Parathyroid adenoma (tissue), 2 donors: ENCODE data around the gene MUC2.

Experiments
- H2AFZ ChIP-seq: fragments of 300-600 bp; sonication (generic); one replicate; pipeline ENCODE4 v1.7.0; 2017; ENCODE audit warnings: antibody characterized with exemption, mild to moderate bottlenecking
- H3K27ac ChIP-seq: fragments of 300-600 bp; sonication (generic); one replicate; pipeline ENCODE4 v1.7.0; 2017
- H3K27me3 ChIP-seq: fragments of 300-600 bp; sonication (generic); one replicate; pipeline ENCODE4 v1.7.0; 2017; ENCODE audit warnings: low read length; ENCODE audit not compliant: control insufficient read depth, insufficient read depth
- H3K36me3 ChIP-seq: fragments of 300-600 bp; sonication (generic); one replicate; pipeline ENCODE4 v1.7.0; 2017; ENCODE audit warnings: low read length; ENCODE audit not compliant: control insufficient read depth, insufficient read depth
- H3K4me1 ChIP-seq: fragments of 300-600 bp; sonication (generic); one replicate; pipeline ENCODE4 v1.7.0; 2017; ENCODE audit warnings: control low read depth
- H3K4me2 ChIP-seq: fragments of 300-600 bp; sonication (generic); one replicate; pipeline ENCODE4 v1.7.0; 2017; ENCODE audit warnings: low read length
- H3K4me3 ChIP-seq: fragments of 300-600 bp; sonication (generic); one replicate; pipeline ENCODE4 v1.7.0; 2017; ENCODE audit warnings: low read depth, low read length
- H3K79me2 ChIP-seq: fragments of 300-600 bp; sonication (generic); one replicate; pipeline ENCODE4 v1.7.0; 2017; ENCODE audit warnings: control low read depth
- H3K9ac ChIP-seq: fragments of 300-600 bp; sonication (generic); one replicate; pipeline ENCODE4 v1.7.0; 2017; ENCODE audit warnings: mild to moderate bottlenecking
- H3K9me3 ChIP-seq: fragments of 300-600 bp; sonication (generic); one replicate; pipeline ENCODE4 v1.7.0; 2017; ENCODE audit warnings: low read length; ENCODE audit not compliant: control insufficient read depth
- TF ChIP-seq, protein P1 (sequence below): fragments of 300-600 bp; sonication (generic); IDR thresholded peaks from one replicate; pipeline ENCODE4 v1.7.0; 2017; ENCODE audit warnings: antibody characterized with exemption, mild to moderate bottlenecking
- donor health status: primary hyperparathyroidism.

Gene MUC2

DNA sequence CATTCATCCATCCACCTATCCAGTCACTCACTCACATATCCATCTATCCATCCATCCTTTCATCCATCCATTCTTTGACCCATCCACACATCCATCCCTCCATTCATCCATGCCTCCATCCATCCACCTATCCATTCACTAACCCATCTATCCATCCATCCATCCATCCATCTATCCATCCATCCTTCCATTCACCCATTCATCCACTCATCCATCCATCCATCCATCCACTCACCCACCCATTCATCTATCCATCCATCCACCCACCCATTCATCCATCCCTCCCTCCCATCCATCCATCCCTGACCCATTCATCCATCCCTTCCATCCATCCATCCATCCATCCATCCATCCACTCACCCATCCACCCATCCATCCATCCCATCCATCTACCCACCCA, 4.9 kb upstream of the MUC2 start:
- H3K27me3 ChIP-seq, result no peaks in the 10 kb centered on the region
- no peak overlapping the region for H3K4me2 ChIP-seq
- H3K4me1 ChIP-seq, result no peaks in the 10 kb centered on the region
- no peaks in the 10 kb centered on the region for H3K36me3 ChIP-seq
- no peak overlapping the region for H3K27ac ChIP-seq
- H3K9me3 ChIP-seq, result no peaks in the 10 kb centered on the region
- TF ChIP-seq, protein P1, sequence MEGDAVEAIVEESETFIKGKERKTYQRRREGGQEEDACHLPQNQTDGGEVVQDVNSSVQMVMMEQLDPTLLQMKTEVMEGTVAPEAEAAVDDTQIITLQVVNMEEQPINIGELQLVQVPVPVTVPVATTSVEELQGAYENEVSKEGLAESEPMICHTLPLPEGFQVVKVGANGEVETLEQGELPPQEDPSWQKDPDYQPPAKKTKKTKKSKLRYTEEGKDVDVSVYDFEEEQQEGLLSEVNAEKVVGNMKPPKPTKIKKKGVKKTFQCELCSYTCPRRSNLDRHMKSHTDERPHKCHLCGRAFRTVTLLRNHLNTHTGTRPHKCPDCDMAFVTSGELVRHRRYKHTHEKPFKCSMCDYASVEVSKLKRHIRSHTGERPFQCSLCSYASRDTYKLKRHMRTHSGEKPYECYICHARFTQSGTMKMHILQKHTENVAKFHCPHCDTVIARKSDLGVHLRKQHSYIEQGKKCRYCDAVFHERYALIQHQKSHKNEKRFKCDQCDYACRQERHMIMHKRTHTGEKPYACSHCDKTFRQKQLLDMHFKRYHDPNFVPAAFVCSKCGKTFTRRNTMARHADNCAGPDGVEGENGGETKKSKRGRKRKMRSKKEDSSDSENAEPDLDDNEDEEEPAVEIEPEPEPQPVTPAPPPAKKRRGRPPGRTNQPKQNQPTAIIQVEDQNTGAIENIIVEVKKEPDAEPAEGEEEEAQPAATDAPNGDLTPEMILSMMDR, result no peak
- H2AFZ ChIP-seq, result no peak overlapping the region
- no peak overlapping the region for H3K9ac ChIP-seq
- no peaks in the 10 kb centered on the region for H3K79me2 ChIP-seq
- no peak overlapping the region for H3K4me3 ChIP-seq

DNA sequence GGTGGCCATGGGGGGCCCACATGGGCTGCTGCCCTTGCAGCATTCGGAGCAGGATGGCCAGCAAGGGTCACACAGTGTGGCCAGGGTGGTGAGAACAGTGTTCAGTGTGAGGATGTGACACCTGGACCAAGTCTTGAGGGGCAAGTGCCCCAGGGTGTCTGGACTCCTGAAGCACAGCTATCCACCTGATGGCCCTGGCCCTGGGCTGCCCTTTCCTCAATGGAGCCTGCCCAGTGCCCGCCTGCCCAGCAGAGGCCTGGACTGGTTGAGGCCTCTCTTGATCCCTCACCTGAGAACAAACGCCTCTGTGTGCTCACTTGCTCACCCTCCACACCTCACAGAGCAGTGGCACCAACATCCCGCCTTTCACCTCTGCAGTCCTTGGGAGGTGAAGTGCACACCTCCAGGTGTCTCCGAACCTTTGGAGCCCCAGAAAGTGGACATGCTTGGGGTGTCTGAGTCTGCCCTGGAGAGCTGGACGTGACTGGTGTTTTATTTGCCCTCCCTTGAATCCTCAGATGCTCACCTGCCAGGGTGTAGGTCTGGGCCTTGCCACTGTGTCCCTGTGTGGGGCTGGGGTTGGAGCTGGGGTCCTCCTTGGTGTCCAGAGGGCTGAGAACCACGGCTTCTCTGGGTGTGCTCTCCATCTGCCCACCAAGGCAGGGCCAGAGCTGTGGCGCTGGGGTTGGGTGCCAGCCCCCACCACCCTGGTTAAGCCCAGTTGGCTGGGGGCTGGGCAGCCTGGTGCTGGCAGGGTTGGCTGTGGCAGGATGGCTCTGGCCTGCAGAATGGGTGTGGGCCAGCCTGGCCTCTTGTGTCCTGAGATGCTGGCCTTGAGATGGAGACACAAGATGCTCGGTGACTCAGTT, 3.8 kb upstream of the MUC2 start:
- Histone ChIP-seq H3K4me1 (no peaks in the 10 kb centered on the region), H3K4me3 (no peak overlapping the region), H3K79me2 (no peaks in the 10 kb centered on the region), H3K27me3 (no peaks in the 10 kb centered on the region), H3K9ac (no peak overlapping the region), H3K4me2 (no peak overlapping the region), H3K9me3 (no peaks in the 10 kb centered on the region), H3K36me3 (no peaks in the 10 kb centered on the region), H2AFZ (no peak overlapping the region), H3K27ac (no peak overlapping the region)
- TF ChIP-seq, protein P1, result no peak

- no peak overlapping the region for H3K4me3 ChIP-seq
- no peak overlapping the region for H3K4me2 ChIP-seq
- no peak overlapping the region for H3K27ac ChIP-seq
Observed at GRCh38 chr11:1071571-1072115, 3.0 kb upstream of the MUC2 start.

GRCh38 chr11:1072116-1072820, 2.4 kb upstream of the MUC2 start:
- Histone ChIP-seq H2AFZ (no peak overlapping the region), H3K4me2 (no peak overlapping the region), H3K9me3 (no peaks in the 10 kb centered on the region), H3K36me3 (no peaks in the 10 kb centered on the region), H3K4me1 (no peaks in the 10 kb centered on the region), H3K79me2 (no peaks in the 10 kb centered on the region), H3K4me3 (no peak overlapping the region), H3K27me3 (no peaks in the 10 kb centered on the region), H3K9ac (no peak overlapping the region), H3K27ac (no peak overlapping the region)
- TF ChIP-seq, protein P1, result no peak

More at GRCh38 chr11:1071571-1072115, 3.0 kb upstream of the MUC2 start:
- H3K4me1 ChIP-seq, result no peaks in the 10 kb centered on the region
- no peaks in the 10 kb centered on the region for H3K79me2 ChIP-seq
- no peaks in the 10 kb centered on the region for H3K27me3 ChIP-seq
- TF ChIP-seq, protein P1, result no peak
- H3K36me3 ChIP-seq, result no peaks in the 10 kb centered on the region
- H3K9me3 ChIP-seq, result no peaks in the 10 kb centered on the region
- H3K9ac ChIP-seq, result no peak overlapping the region
- H2AFZ ChIP-seq, result no peak overlapping the region
